ENCODE measurements around the gene TDRD1. TPM values are rescaled to one million over a fixed set of nuclear protein-coding genes. Genes with fewer than 3 reads are reported as not detected.
A peak's percentile ranks its signal among the peaks of the same experiment; 100 is the strongest.

The TDRD1 gene
- total and polyA plus RNA-seq, 2 donors (not counting 1 experiment from before 2014, with no cell fraction given): 0.10 to 0.22 TPM

DNA sequence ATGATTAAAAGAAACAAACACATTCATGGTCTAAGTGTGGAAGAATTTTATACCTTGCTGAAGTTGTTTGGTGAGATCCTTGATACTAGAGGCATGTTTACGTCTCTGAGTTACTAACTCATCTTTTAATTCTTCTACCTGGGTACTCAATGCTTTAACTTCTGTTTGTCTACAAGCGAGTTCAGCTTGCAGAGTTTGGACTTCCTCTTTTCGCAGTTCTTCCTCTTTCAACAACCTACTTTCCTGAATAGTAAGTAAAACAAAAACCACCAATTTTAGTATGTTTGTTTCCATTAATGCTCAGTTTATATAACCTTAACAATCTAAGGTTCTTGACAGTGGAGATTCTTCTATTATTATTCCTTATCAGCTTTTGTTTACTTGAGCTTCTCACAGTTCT lies 48.1 kb upstream of the TDRD1 start:
- Histone ChIP-seq H3K4me2 (replicated peaks; ENCODE audit: low read depth, low read length, poor library complexity, severe bottlenecking) (peak overlapping the region; percentile 47), H3K27ac (ENCODE audit: low read length in 2 of 2) (peak overlapping the region; percentile 19 to 31), H4K20me1 (ENCODE audit: control insufficient read depth, insufficient read depth, low read length, poor library complexity, severe bottlenecking) (no peaks in the 10 kb centered on the region), H3K4me1 (ENCODE audit: control insufficient read depth in 2 of 2, insufficient read depth in 2 of 2, low read length in 2 of 2) (peaks cover 0 to 6% of the 10 kb centered on the region in 2 donors), H3K27me3 (replicated peaks in 1 of 4; ENCODE audit: control extremely low read depth in 1 of 4, control insufficient read depth in 3 of 4, insufficient read depth in 4 of 4, low read length in 3 of 4) (no peaks in the 10 kb centered on the region), H2AFZ (ENCODE audit: insufficient read depth, low read depth, low read length, poor library complexity, severe bottlenecking) (no peak overlapping the region), H3K4me3 (ENCODE audit: control extremely low read depth in 1 of 5, extremely low read depth in 1 of 5, insufficient read depth in 1 of 5, low read depth in 2 of 5, low read length in 4 of 5) (no peak overlapping the region), H3K9ac (ENCODE audit: low read length) (no peak overlapping the region), H3K36me3 (replicated peaks in 1 of 2; ENCODE audit: control extremely low read depth in 1 of 2, control insufficient read depth in 1 of 2, extremely low read depth in 1 of 2, insufficient read depth in 2 of 2, low read length in 1 of 2) (peaks cover 12 to 50% of the 10 kb centered on the region in 2 experiments), H3K79me2 (ENCODE audit: control insufficient read depth, insufficient read depth, low read length) (no peaks in the 10 kb centered on the region), H3K9me3 (ENCODE audit: control extremely low read depth in 1 of 3, control insufficient read depth in 2 of 3, insufficient read depth in 1 of 3, low read length in 2 of 3) (no peaks in the 10 kb centered on the region)
- ChIA-PET CTCF (interaction anchor here (1.0 to 1.4 kb wide), 2 partner anchors 172 to 332 kb away, joined by 3 to 4 read pairs; no protein-coding TSS in a partner anchor), POLR2A (no interaction called here)
- TF ChIP-seq, protein P1, sequence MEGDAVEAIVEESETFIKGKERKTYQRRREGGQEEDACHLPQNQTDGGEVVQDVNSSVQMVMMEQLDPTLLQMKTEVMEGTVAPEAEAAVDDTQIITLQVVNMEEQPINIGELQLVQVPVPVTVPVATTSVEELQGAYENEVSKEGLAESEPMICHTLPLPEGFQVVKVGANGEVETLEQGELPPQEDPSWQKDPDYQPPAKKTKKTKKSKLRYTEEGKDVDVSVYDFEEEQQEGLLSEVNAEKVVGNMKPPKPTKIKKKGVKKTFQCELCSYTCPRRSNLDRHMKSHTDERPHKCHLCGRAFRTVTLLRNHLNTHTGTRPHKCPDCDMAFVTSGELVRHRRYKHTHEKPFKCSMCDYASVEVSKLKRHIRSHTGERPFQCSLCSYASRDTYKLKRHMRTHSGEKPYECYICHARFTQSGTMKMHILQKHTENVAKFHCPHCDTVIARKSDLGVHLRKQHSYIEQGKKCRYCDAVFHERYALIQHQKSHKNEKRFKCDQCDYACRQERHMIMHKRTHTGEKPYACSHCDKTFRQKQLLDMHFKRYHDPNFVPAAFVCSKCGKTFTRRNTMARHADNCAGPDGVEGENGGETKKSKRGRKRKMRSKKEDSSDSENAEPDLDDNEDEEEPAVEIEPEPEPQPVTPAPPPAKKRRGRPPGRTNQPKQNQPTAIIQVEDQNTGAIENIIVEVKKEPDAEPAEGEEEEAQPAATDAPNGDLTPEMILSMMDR (IDR thresholded peaks at IDR 0.05): no peak
- no peak for TF ChIP-seq EZH2 (IDR thresholded peaks at IDR 0.05; ENCODE audit: borderline replicate concordance, insufficient read depth, low read depth, low read length, poor library complexity, severe bottlenecking)
- DNase-seq: peak; percentile 70
- intact Hi-C loops (cut with micrococcal nuclease): loop anchor here (5.0 kb wide), 1 partner anchor 41 kb away; the partner anchor contains the start of gene CCDC186
- H3K27me3 Mint-ChIP-seq: no peaks in the 10 kb centered on the region
- peak; percentile 92 for ATAC-seq (ENCODE audit: low read depth)
- peak overlapping the region; percentile 6 for H3K4me3 Mint-ChIP-seq
- H3K27ac Mint-ChIP-seq: peak overlapping the region; percentile 24
- peaks cover 13% of the 10 kb centered on the region for H3K4me1 Mint-ChIP-seq
- no CpG with 5 or more reads among the region's 3 CpGs for WGBS (ENCODE audit: insufficient coverage)
- H3K9me3 Mint-ChIP-seq (ENCODE audit: insufficient read depth): no peaks in the 10 kb centered on the region

DNA sequence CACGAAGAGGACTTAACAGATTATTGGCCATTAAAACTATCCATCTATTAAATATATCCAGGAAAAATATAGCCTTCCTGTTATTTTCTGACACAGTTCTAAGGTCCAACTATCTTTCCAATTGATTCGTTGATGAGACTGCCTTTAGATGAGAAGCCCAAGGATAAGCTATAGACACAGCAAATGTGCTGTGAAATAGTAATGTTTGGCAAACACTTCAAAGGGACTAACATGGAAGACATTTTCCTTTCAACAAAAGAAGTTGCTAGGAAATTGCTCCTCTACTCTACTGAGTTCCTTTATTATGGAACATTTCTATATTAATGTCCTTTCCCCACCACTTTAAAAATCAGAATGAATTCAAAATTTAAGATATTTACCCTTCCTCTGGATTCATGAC lies 43.7 kb upstream of the TDRD1 start:
- Histone ChIP-seq H3K36me3 (replicated peaks in 1 of 2; ENCODE audit: control extremely low read depth in 1 of 2, control insufficient read depth in 1 of 2, extremely low read depth in 1 of 2, insufficient read depth in 2 of 2, low read length in 1 of 2) (peaks cover 4 to 32% of the 10 kb centered on the region in 2 experiments), H3K4me2 (replicated peaks; ENCODE audit: low read depth, low read length, poor library complexity, severe bottlenecking) (no peak overlapping the region), H3K79me2 (ENCODE audit: control insufficient read depth, insufficient read depth, low read length) (no peaks in the 10 kb centered on the region), H3K27ac (ENCODE audit: low read length in 2 of 2) (no peak overlapping the region), H3K4me3 (ENCODE audit: control extremely low read depth in 1 of 5, extremely low read depth in 1 of 5, insufficient read depth in 1 of 5, low read depth in 2 of 5, low read length in 4 of 5) (no peak overlapping the region), H4K20me1 (ENCODE audit: control insufficient read depth, insufficient read depth, low read length, poor library complexity, severe bottlenecking) (no peaks in the 10 kb centered on the region), H3K27me3 (replicated peaks in 1 of 4; ENCODE audit: control extremely low read depth in 1 of 4, control insufficient read depth in 3 of 4, insufficient read depth in 4 of 4, low read length in 3 of 4) (no peaks in the 10 kb centered on the region), H2AFZ (ENCODE audit: insufficient read depth, low read depth, low read length, poor library complexity, severe bottlenecking) (no peak overlapping the region), H3K9ac (ENCODE audit: low read length) (no peak overlapping the region), H3K9me3 (ENCODE audit: control extremely low read depth in 1 of 3, control insufficient read depth in 2 of 3, insufficient read depth in 1 of 3, low read length in 2 of 3) (no peaks in the 10 kb centered on the region), H3K4me1 (ENCODE audit: control insufficient read depth in 2 of 2, insufficient read depth in 2 of 2, low read length in 2 of 2) (peaks cover 0 to 6% of the 10 kb centered on the region in 2 donors)
- CTCF ChIA-PET: no interaction called here
- intact Hi-C loops (cut with micrococcal nuclease): no loop called here
- TF ChIP-seq EZH2 (IDR thresholded peaks at IDR 0.05; ENCODE audit: borderline replicate concordance, insufficient read depth, low read depth, low read length, poor library complexity, severe bottlenecking): no peak
- TF ChIP-seq, protein P1 (IDR thresholded peaks at IDR 0.05): no peak
- no peak for ATAC-seq (ENCODE audit: low read depth)
- Mint-ChIP-seq H3K9me3 (ENCODE audit: insufficient read depth) (no peaks in the 10 kb centered on the region), H3K27me3 (no peaks in the 10 kb centered on the region), H3K4me1 (peaks cover 13% of the 10 kb centered on the region), H3K27ac (no peak overlapping the region), H3K4me3 (no peak overlapping the region)
- POLR2A ChIA-PET: no interaction called here
- no peak for DNase-seq
- no CpG with 5 or more reads among the region's 2 CpGs for WGBS (ENCODE audit: insufficient coverage)

Data from B cell (primary cell).